Astrocyte of the spinal cord (primary cell): ENCODE data around the gene PRKAR2B.

Source experiments
- DNase-seq: peaks from one replicate; pipeline ENCODE4 v3.0.0; 2011; ENCODE audit warnings: low read depth, low spot score
- H3K4me3 ChIP-seq: 2 replicates; pipeline ENCODE4 v1.5.1; 2011; ENCODE audit warnings: low read depth, mild to moderate bottlenecking, low read length, moderate library complexity
- CTCF ChIP-seq: IDR thresholded peaks from 2 replicates; pipeline ENCODE4 v1.5.1; 2012; ENCODE audit warnings: low read depth, mild to moderate bottlenecking, low read length, inconsistent platforms
- in situ Hi-C: cut with HindIII; loops from 2 replicates; pipeline ENCODE4 v1.10.0; 2017; ENCODE audit warnings: low sequenced_read_pairs

PRKAR2B gene

GRCh38 chr7:107115762-107116540 lies 71.4 kb downstream of the PRKAR2B start:
- TF ChIP-seq CTCF, result no peak
- DNase-seq, result no peak
- in situ Hi-C loops, result no loop called here
- H3K4me3 ChIP-seq, result no peak overlapping the region

- in situ Hi-C loops, result no loop called here
- no peak for TF ChIP-seq CTCF
- DNase-seq, result peak; percentile 21
- H3K4me3 ChIP-seq, result no peak overlapping the region
Measured at GRCh38 chr7:107118109-107118900, 73.8 kb downstream of the PRKAR2B start.

GRCh38 chr7:107119376-107120105 lies 75.0 kb downstream of the PRKAR2B start:
- peak; percentile 12 for DNase-seq
- in situ Hi-C loops, result no loop called here
- TF ChIP-seq CTCF, result no peak
- H3K4me3 ChIP-seq, result no peak overlapping the region

- in situ Hi-C loops, result no loop called here
Measured at GRCh38 chr7:107122486-107122911, 78.0 kb downstream of the PRKAR2B start.

GRCh38 chr7:107123392-107123791 lies 78.9 kb downstream of the PRKAR2B start:
- in situ Hi-C loops, result no loop called here
- no peak for TF ChIP-seq CTCF
- DNase-seq, result no peak
- H3K4me3 ChIP-seq, result no peak overlapping the region

More at GRCh38 chr7:107122486-107122911, 78.0 kb downstream of the PRKAR2B start:
- H3K4me3 ChIP-seq, result no peak overlapping the region
- no peak for TF ChIP-seq CTCF
- DNase-seq, result peak; percentile 59

GRCh38 chr7:107125475-107125874 lies 81.0 kb downstream of the PRKAR2B start:
- no peak overlapping the region for H3K4me3 ChIP-seq
- in situ Hi-C loops, result no loop called here
- no peak for DNase-seq
- no peak for TF ChIP-seq CTCF
